HepG2 (cell line): ENCODE results near the gene HOXC11. TPM values are rescaled to one million over a fixed set of nuclear protein-coding genes. Genes with fewer than 3 reads are reported as not detected.

ENCODE experiments used
- ATAC-seq: fragments of 200-7000 bp; cut with Tn5 transposase; 3 replicates; pipeline ENCODE4 v1.9.1; 2020; ENCODE audit warnings: mild to moderate bottlenecking, moderate library complexity
- BruUV-seq: library from RNA; stranded (reverse); fragments of 400-500 nt; replicated peaks from 2 replicates; lab custom pipeline; 2021; lab: Mats Ljungman, UMichigan
- CTCF ChIA-PET: fragments of 300-600 bp; formaldehyde crosslinking; extraction: SDS; loops from one replicate; lab custom pipeline; 2021; ENCODE audit warnings: low total read pairs, inconsistent platforms, low intra/inter-chr PET ratio; lab: Yijun Ruan, JAX
- POLR2A ChIA-PET: fragments of 350-600 bp; sonication (Branson Sonifier 250); formaldehyde crosslinking; loops from one replicate; lab custom pipeline; 2020; ENCODE audit warnings: antibody characterized with exemption, inconsistent platforms; lab: Yijun Ruan, JAX
- DNase-seq: peaks from one replicate; pipeline ENCODE4 v3.0.0-alpha.2; 2015; ENCODE audit warnings: low spot score
- FAIRE-seq: peaks from 3 replicates; lab custom pipeline; 2011; peaks lifted over from hg19 to GRCh38; lab: Jason Lieb, UNC
- H2AFZ ChIP-seq: one replicate; pipeline ENCODE4 v1.6.1; 2011; ENCODE audit warnings: low read length, inconsistent platforms
- H3K27ac ChIP-seq: fragments of 300-600 bp; 3 replicates; pipeline ENCODE4 v1.8.0; 2011; ENCODE audit warnings: mixed run types, mild to moderate bottlenecking, mixed read lengths, low read length, inconsistent platforms; ENCODE audit not compliant: insufficient read depth; ENCODE audit errors: extremely low read length
- H3K27me3 ChIP-seq, 2 experiments: fragments of 200-600 bp in 1 of 2; 2 replicates in 1 of 2; 3 replicates in 1 of 2; pipeline versions ENCODE4 v1.6.0 to v1.8.0; 2011; ENCODE audit warnings: low read length in 2 of 2, mild to moderate bottlenecking in 2 of 2, moderate library complexity in 2 of 2, inconsistent platforms in 1 of 2; ENCODE audit not compliant: insufficient read depth in 2 of 2, control insufficient read depth in 1 of 2
- H3K36me3 ChIP-seq, 2 experiments: fragments of 200-600 bp in 1 of 2; replicated peaks in 1 of 2; 2 replicates in 1 of 2; 3 replicates in 1 of 2; pipeline versions ENCODE4 v1.5.1 to v1.8.0; 2011; ENCODE audit warnings: low read length in 2 of 2, inconsistent platforms in 1 of 2; ENCODE audit not compliant: insufficient read depth in 2 of 2, control insufficient read depth in 1 of 2
- H3K4me1 ChIP-seq: 2 replicates; pipeline ENCODE4 v1.5.1; 2012; ENCODE audit warnings: low read length, inconsistent platforms; ENCODE audit not compliant: insufficient read depth
- H3K4me2 ChIP-seq: 2 replicates; pipeline ENCODE4 v1.6.0; 2011; ENCODE audit warnings: low read depth, low read length, inconsistent platforms
- H3K4me3 ChIP-seq, 3 experiments: fragments of 200-600 bp in 1 of 3; sonication (generic), shearing (Covaris generic) in 1 of 3; replicated peaks in 1 of 3; 2 replicates each; pipeline ENCODE4 v1.5.1; 2011 to 2016; ENCODE audit warnings: low read length in 3 of 3, inconsistent platforms in 2 of 3, low read depth in 2 of 3, mild to moderate bottlenecking in 2 of 3, control low read depth in 1 of 3, mixed read lengths in 1 of 3; ENCODE audit not compliant: insufficient read depth in 1 of 3
- H3K79me2 ChIP-seq: one replicate; pipeline ENCODE4 v1.6.1; 2011; ENCODE audit warnings: low read length, inconsistent platforms; ENCODE audit not compliant: insufficient read depth
- H3K9ac ChIP-seq: 2 replicates; pipeline ENCODE4 v1.6.0; 2011; ENCODE audit warnings: mild to moderate bottlenecking, low read depth, low read length, inconsistent platforms; ENCODE audit not compliant: insufficient read depth
- H3K9me3 ChIP-seq: 2 replicates; pipeline ENCODE4 v1.5.1; 2012; ENCODE audit warnings: mild to moderate bottlenecking, low read length
- H4K20me1 ChIP-seq: 2 replicates; pipeline ENCODE4 v1.6.0; 2011; ENCODE audit warnings: inconsistent platforms, mild to moderate bottlenecking, low read length, moderate library complexity; ENCODE audit not compliant: insufficient read depth
- KAT8 ChIP-seq: IDR thresholded peaks from 2 replicates; pipeline ENCODE4 v1.6.1; 2016; ENCODE audit warnings: missing genetic modification reagents, missing compliant biosample characterization
- MTA1 ChIP-seq: sonication (generic); formaldehyde crosslinking; IDR thresholded peaks from 2 replicates; pipeline ENCODE4 v1.4.0; 2020; ENCODE audit warnings: missing genetic modification reagents, mild to moderate bottlenecking, borderline replicate concordance
- NR2F1 ChIP-seq, 2 experiments: fragments of 450-650 bp in 1 of 2; formaldehyde crosslinking in 1 of 2; IDR thresholded peaks; 2 replicates each; pipeline versions ENCODE4 v1.5.0 to v1.6.1; 2016 to 2020; ENCODE audit warnings: mild to moderate bottlenecking in 1 of 2, missing compliant biosample characterization in 1 of 2, missing genetic modification reagents in 1 of 2, moderate library complexity in 1 of 2
- THYN1 ChIP-seq: sonication (generic); formaldehyde crosslinking; IDR thresholded peaks from 2 replicates; pipeline ENCODE4 v1.8.1; 2023; ENCODE audit warnings: low read depth, mild to moderate bottlenecking, moderate library complexity, missing genetic modification reagents, borderline replicate concordance
- TOE1 ChIP-seq: sonication (generic); formaldehyde crosslinking; IDR thresholded peaks from 2 replicates; pipeline ENCODE4 v1.4.0; 2020; ENCODE audit warnings: mild to moderate bottlenecking, missing genetic modification reagents
- ZBTB3 ChIP-seq: sonication (generic); formaldehyde crosslinking; IDR thresholded peaks from 2 replicates; pipeline ENCODE4 v1.4.0; 2020; ENCODE audit warnings: low read depth, mild to moderate bottlenecking, moderate library complexity, missing genetic modification reagents, borderline replicate concordance
- ZNF619 ChIP-seq: sonication (generic); formaldehyde crosslinking; IDR thresholded peaks from 2 replicates; pipeline ENCODE4 v1.4.0; 2020; ENCODE audit warnings: mild to moderate bottlenecking, missing genetic modification reagents
- ZNF761 ChIP-seq: sonication (generic); formaldehyde crosslinking; conservative IDR thresholded peaks from 2 replicates; pipeline ENCODE4 v1.4.0; 2020; ENCODE audit warnings: mild to moderate bottlenecking, missing genetic modification reagents
- ZNF788 ChIP-seq: sonication (generic); formaldehyde crosslinking; IDR thresholded peaks from 2 replicates; pipeline ENCODE4 v1.5.0; 2020; ENCODE audit warnings: mild to moderate bottlenecking, missing genetic modification reagents, borderline replicate concordance
- ZZZ3 ChIP-seq: sonication (generic); formaldehyde crosslinking; IDR thresholded peaks from 2 replicates; pipeline ENCODE4 v1.4.0; 2020; ENCODE audit warnings: missing genetic modification reagents, mild to moderate bottlenecking, borderline replicate concordance
- WGBS: methylation state at CpG from one replicate; pipeline ENCODE4 v1.1.6; 2017; ENCODE audit warnings: low lambda C conversion rate; 5-methylcytosine and 5-hydroxymethylcytosine counted together
- in situ Hi-C: cut with HindIII; loops from 2 replicates; pipeline ENCODE4 v1.10.0; 2017; ENCODE audit warnings: low pct_unique_long_range_greater_than_20kb; ENCODE audit not compliant: extremely low pct_ligation_motif_present
- intact Hi-C: fragments of 100-400 bp; cut with micrococcal nuclease; formaldehyde crosslinking; loops from one replicate; pipeline ENCODE4 v1.10.0; 2022; ENCODE audit not compliant: unreplicated experiment
- polyA plus RNA-seq, 8 experiments: library from polyadenylated mRNA; depleted of rRNA in 3 of 8; stranded (reverse) in 7 of 8; unstranded in 1 of 8; fragments of >200 nt; fragmentation: Illumina TruSeq in 4 of 8; extraction: Trizol in 4 of 8; gene quantifications; 2 replicates each; pipeline versions ENCODE4 v1.2.1 to v1.2.3, GENCODE V29; 2011 to 2016; ENCODE audit warnings: low read depth in 4 of 8, missing spikeins in 1 of 8, mixed read lengths in 1 of 8; ENCODE audit not compliant: insufficient read depth in 1 of 8
- total RNA-seq, 5 experiments: library from RNA; depleted of rRNA; stranded (reverse); fragments of >200 nt; fragmentation: Illumina TruSeq; extraction: Trizol; gene quantifications; 2 replicates each; pipeline ENCODE4 v1.2.3, GENCODE V29; 2016; ENCODE audit warnings: low read depth in 1 of 5
- TF ChIP-seq, protein P1 (sequence below), 2 experiments: IDR thresholded peaks; 2 replicates each; pipeline ENCODE4 v1.6.1; 2011 to 2012; ENCODE audit warnings: low read length in 2 of 2, borderline replicate concordance in 1 of 2, low read depth in 1 of 2, mild to moderate bottlenecking in 1 of 2, moderate library complexity in 1 of 2
- TF ChIP-seq, protein P2 (sequence below): sonication (generic); formaldehyde crosslinking; IDR thresholded peaks from 2 replicates; pipeline ENCODE4 v1.4.0; 2020; ENCODE audit warnings: missing genetic modification reagents
- TF ChIP-seq, protein P3 (sequence below): IDR thresholded peaks from 2 replicates; pipeline ENCODE4 v1.6.1; 2016; ENCODE audit warnings: low read depth, borderline replicate concordance
- TF ChIP-seq, protein P4 (sequence below): sonication (generic); formaldehyde crosslinking; IDR thresholded peaks from 2 replicates; pipeline ENCODE4 v1.5.0; 2020; ENCODE audit warnings: mild to moderate bottlenecking, missing genetic modification reagents

The HOXC11 gene
- total and polyA plus RNA-seq, 2 of the 13 experiments (the other 11 are each of a cell fraction or from before 2014, with no cell fraction given) = not detected

DNA sequence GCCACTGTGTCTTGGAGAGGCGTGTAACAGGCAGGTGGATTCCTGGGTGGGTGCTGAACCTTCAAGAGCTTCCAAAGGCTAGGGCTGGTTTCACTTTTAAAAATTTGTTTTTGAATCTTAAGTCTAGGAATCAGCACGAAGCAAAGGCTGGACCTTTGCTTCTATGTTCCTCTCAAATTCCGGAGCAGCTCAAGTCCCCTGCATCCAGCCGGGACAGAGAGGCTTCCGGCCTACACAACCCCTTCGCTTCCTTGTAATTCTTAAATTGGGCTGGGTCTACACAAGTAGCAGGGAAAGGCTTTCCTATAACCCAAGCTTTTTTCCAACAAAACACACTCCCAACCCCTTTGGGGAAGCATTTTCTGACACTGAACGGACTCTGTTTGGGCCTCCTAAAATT is 9.9 kb upstream of the HOXC11 start (continued):
- TF ChIP-seq, protein P1, sequence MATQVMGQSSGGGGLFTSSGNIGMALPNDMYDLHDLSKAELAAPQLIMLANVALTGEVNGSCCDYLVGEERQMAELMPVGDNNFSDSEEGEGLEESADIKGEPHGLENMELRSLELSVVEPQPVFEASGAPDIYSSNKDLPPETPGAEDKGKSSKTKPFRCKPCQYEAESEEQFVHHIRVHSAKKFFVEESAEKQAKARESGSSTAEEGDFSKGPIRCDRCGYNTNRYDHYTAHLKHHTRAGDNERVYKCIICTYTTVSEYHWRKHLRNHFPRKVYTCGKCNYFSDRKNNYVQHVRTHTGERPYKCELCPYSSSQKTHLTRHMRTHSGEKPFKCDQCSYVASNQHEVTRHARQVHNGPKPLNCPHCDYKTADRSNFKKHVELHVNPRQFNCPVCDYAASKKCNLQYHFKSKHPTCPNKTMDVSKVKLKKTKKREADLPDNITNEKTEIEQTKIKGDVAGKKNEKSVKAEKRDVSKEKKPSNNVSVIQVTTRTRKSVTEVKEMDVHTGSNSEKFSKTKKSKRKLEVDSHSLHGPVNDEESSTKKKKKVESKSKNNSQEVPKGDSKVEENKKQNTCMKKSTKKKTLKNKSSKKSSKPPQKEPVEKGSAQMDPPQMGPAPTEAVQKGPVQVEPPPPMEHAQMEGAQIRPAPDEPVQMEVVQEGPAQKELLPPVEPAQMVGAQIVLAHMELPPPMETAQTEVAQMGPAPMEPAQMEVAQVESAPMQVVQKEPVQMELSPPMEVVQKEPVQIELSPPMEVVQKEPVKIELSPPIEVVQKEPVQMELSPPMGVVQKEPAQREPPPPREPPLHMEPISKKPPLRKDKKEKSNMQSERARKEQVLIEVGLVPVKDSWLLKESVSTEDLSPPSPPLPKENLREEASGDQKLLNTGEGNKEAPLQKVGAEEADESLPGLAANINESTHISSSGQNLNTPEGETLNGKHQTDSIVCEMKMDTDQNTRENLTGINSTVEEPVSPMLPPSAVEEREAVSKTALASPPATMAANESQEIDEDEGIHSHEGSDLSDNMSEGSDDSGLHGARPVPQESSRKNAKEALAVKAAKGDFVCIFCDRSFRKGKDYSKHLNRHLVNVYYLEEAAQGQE (IDR thresholded peaks at IDR 0.05; ENCODE audit: borderline replicate concordance in 1 of 2, low read depth in 1 of 2, low read length in 2 of 2) = no peak
- no peak for TF ChIP-seq ZNF761 (CRISPR knock-in tag)
- TF ChIP-seq, protein P2, sequence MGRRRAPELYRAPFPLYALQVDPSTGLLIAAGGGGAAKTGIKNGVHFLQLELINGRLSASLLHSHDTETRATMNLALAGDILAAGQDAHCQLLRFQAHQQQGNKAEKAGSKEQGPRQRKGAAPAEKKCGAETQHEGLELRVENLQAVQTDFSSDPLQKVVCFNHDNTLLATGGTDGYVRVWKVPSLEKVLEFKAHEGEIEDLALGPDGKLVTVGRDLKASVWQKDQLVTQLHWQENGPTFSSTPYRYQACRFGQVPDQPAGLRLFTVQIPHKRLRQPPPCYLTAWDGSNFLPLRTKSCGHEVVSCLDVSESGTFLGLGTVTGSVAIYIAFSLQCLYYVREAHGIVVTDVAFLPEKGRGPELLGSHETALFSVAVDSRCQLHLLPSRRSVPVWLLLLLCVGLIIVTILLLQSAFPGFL (CRISPR knock-in tag) = no peak
- TF ChIP-seq KAT8 (CRISPR knock-in tag) = no peak
- TF ChIP-seq, protein P3, sequence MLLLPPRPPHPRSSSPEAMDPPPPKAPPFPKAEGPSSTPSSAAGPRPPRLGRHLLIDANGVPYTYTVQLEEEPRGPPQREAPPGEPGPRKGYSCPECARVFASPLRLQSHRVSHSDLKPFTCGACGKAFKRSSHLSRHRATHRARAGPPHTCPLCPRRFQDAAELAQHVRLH (CRISPR knock-in tag) = no peak
- TF ChIP-seq, all 625 proteins: peak for 0

DNA sequence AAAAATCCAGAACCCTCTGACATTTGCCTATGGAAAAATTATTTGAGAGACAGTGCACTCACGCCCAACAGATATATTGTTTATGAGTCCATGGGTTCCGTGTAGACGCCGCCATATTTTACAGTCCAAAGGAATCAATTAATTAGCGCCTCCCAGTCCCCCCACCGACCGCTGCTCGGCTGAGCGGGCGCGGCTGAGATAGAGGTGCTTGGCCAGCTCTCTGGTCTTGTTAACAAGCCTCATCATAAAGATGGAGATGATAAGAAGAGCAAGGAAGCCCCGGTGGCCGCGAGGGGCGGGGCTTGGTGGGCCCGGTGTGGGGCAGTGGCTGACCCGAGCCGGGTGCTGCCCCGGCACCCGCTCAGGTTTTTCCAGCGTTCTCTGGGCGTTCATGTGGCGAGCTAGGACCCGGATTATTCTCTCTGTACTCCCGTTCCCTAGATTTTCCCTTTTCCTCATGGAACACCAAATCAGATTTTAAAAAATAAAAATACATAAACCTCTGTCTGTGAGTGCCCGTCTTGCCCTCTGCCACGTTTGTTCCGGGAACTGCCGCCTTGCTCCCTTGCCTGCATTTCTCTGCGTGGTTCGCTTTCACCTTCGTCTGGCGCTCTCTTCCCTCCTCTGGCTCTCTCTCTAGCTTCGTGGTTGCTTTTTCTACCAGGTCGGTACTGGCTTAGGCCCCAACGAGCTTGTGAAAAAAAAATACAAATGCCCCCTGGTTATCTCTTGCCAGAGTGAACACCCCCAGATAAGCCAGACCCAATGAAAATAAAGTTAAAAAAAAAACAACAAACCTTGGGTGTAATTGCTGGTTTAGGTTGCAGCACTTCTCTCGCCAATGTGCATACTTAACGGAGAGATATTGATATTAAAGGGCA is 9.3 kb upstream of the HOXC11 start:
- H3K4me3 ChIP-seq = no peak overlapping the region
- no TSS peak for BruUV-seq
- 0 out of 2 replicates have a peak, but pooled peaks cover 2% of the 10 kb centered on the region for H4K20me1 ChIP-seq
- H3K4me2 ChIP-seq = no peak overlapping the region
- peaks cover 19 to 96% of the 10 kb centered on the region in 2 experiments for H3K27me3 ChIP-seq
- DNase-seq (no peak), FAIRE-seq (no peak), ATAC-seq (no peak)
- H3K9ac ChIP-seq = no peak overlapping the region
- no peaks in the 10 kb centered on the region for H3K4me1 ChIP-seq
- no peak overlapping the region for H3K27ac ChIP-seq
- ChIA-PET POLR2A (no interaction called here), CTCF (no interaction called here)
- H3K79me2 ChIP-seq = no peaks in the 10 kb centered on the region
- intact Hi-C loops (no loop called here), in situ Hi-C loops (no loop called here)
- H2AFZ ChIP-seq = no peak overlapping the region
- H3K36me3 ChIP-seq = no peaks in the 10 kb centered on the region
- 35% methylated on average over 35 of the region's 38 CpGs for WGBS
- H3K9me3 ChIP-seq = no peaks in the 10 kb centered on the region
- TF ChIP-seq NR2F1 (CRISPR knock-in tag; IDR thresholded peaks at IDR 0.05) (no peak), ZNF619 (CRISPR knock-in tag) (no peak), TOE1 (CRISPR knock-in tag) (no peak), ZBTB3 (CRISPR knock-in tag) (no peak), MTA1 (no peak), ZNF788 (CRISPR knock-in tag) (no peak), ZZZ3 (CRISPR knock-in tag) (no peak), THYN1 (CRISPR knock-in tag) (no peak)
- TF ChIP-seq, protein P4, sequence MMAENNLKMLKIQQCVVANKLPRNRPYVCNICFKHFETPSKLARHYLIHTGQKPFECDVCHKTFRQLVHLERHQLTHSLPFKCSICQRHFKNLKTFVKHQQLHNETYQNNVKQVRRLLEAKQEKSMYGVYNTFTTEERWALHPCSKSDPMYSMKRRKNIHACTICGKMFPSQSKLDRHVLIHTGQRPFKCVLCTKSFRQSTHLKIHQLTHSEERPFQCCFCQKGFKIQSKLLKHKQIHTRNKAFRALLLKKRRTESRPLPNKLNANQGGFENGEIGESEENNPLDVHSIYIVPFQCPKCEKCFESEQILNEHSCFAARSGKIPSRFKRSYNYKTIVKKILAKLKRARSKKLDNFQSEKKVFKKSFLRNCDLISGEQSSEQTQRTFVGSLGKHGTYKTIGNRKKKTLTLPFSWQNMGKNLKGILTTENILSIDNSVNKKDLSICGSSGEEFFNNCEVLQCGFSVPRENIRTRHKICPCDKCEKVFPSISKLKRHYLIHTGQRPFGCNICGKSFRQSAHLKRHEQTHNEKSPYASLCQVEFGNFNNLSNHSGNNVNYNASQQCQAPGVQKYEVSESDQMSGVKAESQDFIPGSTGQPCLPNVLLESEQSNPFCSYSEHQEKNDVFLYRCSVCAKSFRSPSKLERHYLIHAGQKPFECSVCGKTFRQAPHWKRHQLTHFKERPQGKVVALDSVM (CRISPR knock-in tag) = no peak
